RWPE2 (cell line): ENCODE data around the gene CDC14A.

Experiments
- ATAC-seq: fragments of 200-7000 bp; cut with Tn5 transposase; 3 replicates; pipeline ENCODE4 v1.9.1; 2021; ENCODE audit warnings: low read depth
- DNase-seq: peaks from one replicate; pipeline ENCODE4 v3.0.0-alpha.2; 2020; ENCODE audit warnings: low spot score
- H3K27ac ChIP-seq: fragments of 450-650 bp; 2 replicates; pipeline ENCODE4 v1.5.1; 2017; ENCODE audit warnings: mild to moderate bottlenecking; ENCODE audit not compliant: poor library complexity, severe bottlenecking
- H3K27me3 ChIP-seq: fragments of 250-450 bp; sonication (Bioruptor Pico); 2 replicates; pipeline ENCODE4 v1.5.1; 2021; ENCODE audit warnings: mild to moderate bottlenecking, moderate library complexity; ENCODE audit not compliant: insufficient read depth, poor library complexity, severe bottlenecking
- H3K36me3 ChIP-seq: fragments of 250-450 bp; sonication (Bioruptor Pico); 2 replicates; pipeline ENCODE4 v1.5.1; 2020; ENCODE audit warnings: low read depth, mild to moderate bottlenecking, moderate library complexity
- H3K4me1 ChIP-seq: fragments of 250-450 bp; sonication (Bioruptor Pico); 2 replicates; pipeline ENCODE4 v1.5.1; 2021; ENCODE audit warnings: mild to moderate bottlenecking, moderate library complexity; ENCODE audit not compliant: insufficient read depth, poor library complexity, severe bottlenecking
- H3K4me3 ChIP-seq: fragments of 250-450 bp; sonication (Bioruptor Pico); 2 replicates; pipeline ENCODE4 v1.5.1; 2021; ENCODE audit warnings: mild to moderate bottlenecking, moderate library complexity; ENCODE audit not compliant: severe bottlenecking
- H3K9me3 ChIP-seq: fragments of 250-450 bp; sonication (Bioruptor Pico); 2 replicates; pipeline ENCODE4 v1.5.1; 2021; ENCODE audit warnings: mild to moderate bottlenecking, moderate library complexity; ENCODE audit not compliant: severe bottlenecking
- CTCF ChIP-seq: fragments of 450-650 bp; IDR thresholded peaks from one replicate; pipeline ENCODE4 v1.5.1; 2017; ENCODE audit warnings: mild to moderate bottlenecking, moderate library complexity; ENCODE audit not compliant: poor library complexity, severe bottlenecking

Gene CDC14A

GRCh38 chr1:100316622-100317021 lies 35.7 kb upstream of the CDC14A start:
- Histone ChIP-seq H3K4me1 (no peaks in the 10 kb centered on the region), H3K27me3 (no peaks in the 10 kb centered on the region), H3K36me3 (no peaks in the 10 kb centered on the region), H3K4me3 (no peak overlapping the region), H3K9me3 (no peaks in the 10 kb centered on the region), H3K27ac (no peak overlapping the region)
- ATAC-seq, result no peak
- DNase-seq, result no peak
- no peak for TF ChIP-seq CTCF

- no peaks in the 10 kb centered on the region for H3K36me3 ChIP-seq
- H3K9me3 ChIP-seq, result no peaks in the 10 kb centered on the region
- no peak overlapping the region for H3K27ac ChIP-seq
- TF ChIP-seq CTCF, result no peak
- H3K27me3 ChIP-seq, result no peaks in the 10 kb centered on the region
- H3K4me1 ChIP-seq, result peaks cover 11% of the 10 kb centered on the region
- no peak overlapping the region for H3K4me3 ChIP-seq
- no peak for DNase-seq
- ATAC-seq, result no peak
Measured at GRCh38 chr1:100320311-100321099, 31.8 kb upstream of the CDC14A start.

- ATAC-seq, result no peak
- no peaks in the 10 kb centered on the region for H3K27me3 ChIP-seq
- H3K4me3 ChIP-seq, result no peak overlapping the region
- H3K9me3 ChIP-seq, result no peaks in the 10 kb centered on the region
- H3K27ac ChIP-seq, result no peak overlapping the region
- no peak for TF ChIP-seq CTCF
- H3K36me3 ChIP-seq, result no peaks in the 10 kb centered on the region
- no peak for DNase-seq
- peaks cover 11% of the 10 kb centered on the region for H3K4me1 ChIP-seq
Measured at GRCh38 chr1:100321100-100321493, 31.2 kb upstream of the CDC14A start.

GRCh38 chr1:100321506-100321905 lies 30.8 kb upstream of the CDC14A start:
- no peak overlapping the region for H3K27ac ChIP-seq
- H3K4me1 ChIP-seq, result peaks cover 11% of the 10 kb centered on the region
- H3K36me3 ChIP-seq, result no peaks in the 10 kb centered on the region
- no peaks in the 10 kb centered on the region for H3K9me3 ChIP-seq
- H3K4me3 ChIP-seq, result no peak overlapping the region
- no peak for DNase-seq
- no peak for ATAC-seq
- no peak for TF ChIP-seq CTCF
- no peaks in the 10 kb centered on the region for H3K27me3 ChIP-seq
